Measurements from ENCODE around the gene CDH12.
"Not testable (repeated sequence)": the region's sequence is repeated elsewhere in the genome, so short reads cannot be mapped to it uniquely, and the experiment has no call there.

- TF ChIP-seq POLR2A (IDR thresholded peaks at IDR 0.05; ENCODE audit: low read depth, low read length); PAX5 (IDR thresholded peaks at IDR 0.05; ENCODE audit: insufficient read depth, low read length, severe bottlenecking); POLR2AphosphoS5 (IDR thresholded peaks at IDR 0.05; ENCODE audit: low read depth, low read length): not testable (repeated sequence)
These were observed 842.3 kb downstream of the CDH12 start for GRCh38 chr5:22010808-22011207.

Data from GM12891 (cell line).